GM20000 (cell line): Measurements from ENCODE around the gene ATXN2.

ENCODE experiments used
- DNase-seq: peaks from one replicate; pipeline ENCODE4 v3.0.0; 2012; ENCODE audit warnings: low spot score
- TF ChIP-seq, protein P1 (sequence below): IDR thresholded peaks from 2 replicates; pipeline ENCODE4 v1.5.1; 2012; ENCODE audit warnings: mild to moderate bottlenecking, control low read depth; ENCODE audit errors: extremely low read depth, missing control alignments

The ATXN2 gene

DNA sequence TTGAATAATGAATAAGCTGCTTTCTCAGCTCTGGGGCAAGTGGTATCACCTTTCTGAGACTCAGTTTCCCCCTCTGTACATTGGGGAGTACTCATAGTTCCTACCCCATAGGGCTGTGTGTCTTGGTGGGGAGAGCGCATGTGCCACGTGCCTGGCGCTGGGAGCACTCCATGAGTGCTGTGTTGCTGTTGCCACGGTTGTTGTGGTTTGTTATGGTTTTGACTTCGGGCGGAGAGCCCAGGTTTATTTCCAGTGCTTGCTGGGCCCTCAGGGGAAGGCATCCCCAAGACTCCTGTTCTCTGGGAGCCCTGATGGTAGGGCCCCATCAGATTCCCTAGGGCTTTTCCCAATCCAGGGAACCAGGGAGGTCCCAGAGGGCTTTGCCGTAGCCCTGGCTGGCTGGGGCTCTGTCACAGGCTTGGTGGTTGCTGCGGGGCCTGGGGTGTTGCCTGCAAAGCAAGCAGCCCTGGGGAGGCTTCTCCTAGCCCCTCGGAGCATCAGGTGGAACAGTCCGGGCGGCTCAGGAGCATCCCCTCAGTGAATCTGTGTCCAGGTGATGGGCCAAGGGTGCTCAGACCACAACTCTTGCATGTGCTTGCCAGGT, 174.8 kb downstream of the ATXN2 start:
- TF ChIP-seq, protein P1, sequence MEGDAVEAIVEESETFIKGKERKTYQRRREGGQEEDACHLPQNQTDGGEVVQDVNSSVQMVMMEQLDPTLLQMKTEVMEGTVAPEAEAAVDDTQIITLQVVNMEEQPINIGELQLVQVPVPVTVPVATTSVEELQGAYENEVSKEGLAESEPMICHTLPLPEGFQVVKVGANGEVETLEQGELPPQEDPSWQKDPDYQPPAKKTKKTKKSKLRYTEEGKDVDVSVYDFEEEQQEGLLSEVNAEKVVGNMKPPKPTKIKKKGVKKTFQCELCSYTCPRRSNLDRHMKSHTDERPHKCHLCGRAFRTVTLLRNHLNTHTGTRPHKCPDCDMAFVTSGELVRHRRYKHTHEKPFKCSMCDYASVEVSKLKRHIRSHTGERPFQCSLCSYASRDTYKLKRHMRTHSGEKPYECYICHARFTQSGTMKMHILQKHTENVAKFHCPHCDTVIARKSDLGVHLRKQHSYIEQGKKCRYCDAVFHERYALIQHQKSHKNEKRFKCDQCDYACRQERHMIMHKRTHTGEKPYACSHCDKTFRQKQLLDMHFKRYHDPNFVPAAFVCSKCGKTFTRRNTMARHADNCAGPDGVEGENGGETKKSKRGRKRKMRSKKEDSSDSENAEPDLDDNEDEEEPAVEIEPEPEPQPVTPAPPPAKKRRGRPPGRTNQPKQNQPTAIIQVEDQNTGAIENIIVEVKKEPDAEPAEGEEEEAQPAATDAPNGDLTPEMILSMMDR: no peak
- DNase-seq: no peak

DNA sequence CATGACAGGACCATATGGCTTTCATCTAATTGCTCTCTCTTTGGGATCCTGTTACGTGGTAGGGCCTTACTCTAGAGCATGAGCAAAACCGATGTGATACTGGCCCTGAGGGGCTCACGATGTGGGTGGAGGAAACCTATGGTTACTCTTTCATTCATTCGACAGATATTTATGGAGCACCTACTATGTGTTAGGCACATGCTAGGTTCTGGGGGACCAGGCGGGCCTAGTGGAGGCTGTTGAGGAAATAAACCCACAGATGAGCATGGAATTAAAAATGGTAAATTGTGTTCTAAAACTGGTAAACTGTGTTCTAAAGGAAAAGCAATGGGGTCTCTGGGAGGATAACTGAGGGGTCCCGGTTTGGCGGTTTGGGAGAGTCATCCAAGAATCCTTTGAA, 178.6 kb downstream of the ATXN2 start:
- no peak for DNase-seq
- TF ChIP-seq, protein P1: no peak

DNA sequence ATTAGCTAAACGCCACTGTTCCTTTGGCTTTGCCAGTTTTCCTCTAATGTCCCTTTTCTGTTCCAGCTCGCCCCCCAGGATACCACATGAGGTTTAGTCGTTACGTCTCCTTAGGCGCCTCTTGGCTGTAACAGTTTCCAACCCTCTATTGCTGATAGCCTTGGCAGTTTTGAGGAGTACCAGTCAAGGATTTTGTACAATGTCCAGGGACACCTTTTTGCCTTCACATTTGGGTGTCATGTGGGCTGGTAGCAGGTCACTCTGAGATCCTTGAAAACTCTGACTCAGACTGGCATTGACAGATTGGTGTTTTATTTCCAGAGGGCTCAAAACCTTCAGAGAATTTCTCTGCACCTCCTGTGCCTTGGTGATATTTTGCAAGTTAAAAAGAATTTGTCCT, 179.3 kb downstream of the ATXN2 start:
- TF ChIP-seq, protein P1: no peak
- no peak for DNase-seq

DNA sequence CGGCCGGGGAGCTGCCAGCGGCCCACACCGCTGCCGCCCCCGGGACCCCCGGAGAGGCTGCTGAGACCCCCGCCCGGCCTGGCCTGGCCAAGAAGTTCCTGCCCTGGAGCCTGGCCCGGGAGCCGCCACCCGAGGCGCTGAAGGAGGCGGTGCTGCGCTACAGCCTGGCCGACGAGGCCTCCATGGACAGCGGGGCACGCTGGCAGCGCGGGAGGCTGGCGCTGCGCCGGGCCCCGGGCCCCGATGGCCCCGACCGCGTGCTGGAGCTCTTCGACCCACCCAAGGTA, 180.6 kb downstream of the ATXN2 start:
- no peak for DNase-seq
- TF ChIP-seq, protein P1: no peak

DNA sequence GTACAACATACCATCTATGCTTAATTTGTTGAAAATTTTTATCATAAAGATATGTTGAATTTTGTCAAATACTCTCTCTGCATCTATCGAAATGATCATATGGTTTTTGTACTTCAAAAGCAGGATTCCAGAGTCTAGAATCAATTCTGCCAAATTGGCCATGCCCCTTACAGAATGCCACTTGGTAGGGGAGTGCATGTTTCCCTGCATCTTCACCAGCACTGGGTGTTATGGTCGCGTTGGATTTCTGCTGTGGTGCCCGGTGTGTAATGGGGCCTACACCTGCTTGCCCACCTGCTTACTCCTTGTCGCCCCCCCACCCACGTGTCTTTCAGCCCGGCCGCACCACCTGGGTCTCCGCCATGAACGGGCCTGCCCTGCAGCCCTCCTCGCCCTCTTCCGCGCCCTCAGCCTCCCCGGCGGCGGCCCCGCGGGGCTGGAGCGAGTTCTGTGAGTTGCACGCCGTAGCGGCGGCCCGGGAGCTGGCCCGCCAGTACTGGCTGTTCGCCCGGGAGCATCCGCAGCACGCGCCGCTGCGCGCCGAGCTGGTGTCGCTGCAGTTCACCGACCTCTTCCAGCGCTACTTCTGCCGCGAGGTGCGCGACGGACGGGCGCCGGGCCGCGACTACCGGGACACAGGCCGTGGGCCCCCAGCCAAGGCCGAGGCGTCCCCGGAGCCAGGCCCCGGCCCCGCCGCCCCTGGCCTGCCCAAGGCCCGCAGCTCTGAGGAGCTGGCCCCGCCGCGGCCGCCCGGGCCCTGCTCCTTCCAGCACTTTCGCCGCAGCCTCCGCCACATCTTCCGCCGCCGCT, 181.1 kb downstream of the ATXN2 start:
- no peak for DNase-seq
- TF ChIP-seq, protein P1: no peak

GRCh38 chr12:111417290-111417689, 181.8 kb downstream of the ATXN2 start:
- TF ChIP-seq, protein P1: no peak
- DNase-seq: no peak

GRCh38 chr12:111414711-111415252, 184.3 kb downstream of the ATXN2 start:
- DNase-seq: no peak
- TF ChIP-seq, protein P1: no peak
